K562 (cell line): ENCODE results near the gene ITGB2. TPM values are rescaled to one million over a fixed set of nuclear protein-coding genes. Genes with fewer than 3 reads are reported as not detected.

Experiments
- BRCA1 ChIP-seq, 2 experiments: fragments of 450-650 bp in 1 of 2; sonication (generic) in 1 of 2; formaldehyde crosslinking in 1 of 2; IDR thresholded peaks; 2 replicates each; pipeline versions ENCODE4 v1.5.0 to v1.6.1; 2017 to 2020; ENCODE audit warnings: mild to moderate bottlenecking in 1 of 2, missing genetic modification reagents in 1 of 2
- CREM ChIP-seq: IDR thresholded peaks from 2 replicates; pipeline ENCODE4 v1.6.1; 2014; ENCODE audit warnings: antibody characterized with exemption, low read depth
- DACH1 ChIP-seq: fragments of 450-650 bp; IDR thresholded peaks from 2 replicates; pipeline ENCODE4 v1.6.1; 2018; ENCODE audit not compliant: partially characterized antibody
- DPF2 ChIP-seq: fragments of 450-650 bp; IDR thresholded peaks from 2 replicates; pipeline ENCODE4 v1.6.1; 2016
- ETS1 ChIP-seq: conservative IDR thresholded peaks from 2 replicates; pipeline ENCODE4 v1.6.1; 2011; ENCODE audit warnings: low read depth, mild to moderate bottlenecking, low read length; ENCODE audit not compliant: control insufficient read depth
- GABPB2 ChIP-seq: fragments of 250-450 bp; sonication (Bioruptor Pico); conservative IDR thresholded peaks from 2 replicates; pipeline ENCODE4 v1.5.1; 2021; ENCODE audit warnings: mild to moderate bottlenecking
- JUN ChIP-seq, 2 experiments: sonication (generic) in 1 of 2; formaldehyde crosslinking in 1 of 2; IDR thresholded peaks; 2 replicates each; pipeline versions ENCODE4 v1.6.1 to v1.8.0; 2012 to 2022; ENCODE audit warnings: borderline replicate concordance in 2 of 2, mild to moderate bottlenecking in 2 of 2, improper control_type of control experiment in 1 of 2, low read depth in 1 of 2, low read length in 1 of 2, missing genetic modification reagents in 1 of 2
- MAFK ChIP-seq: IDR thresholded peaks from 2 replicates; pipeline ENCODE4 v1.6.1; 2011; ENCODE audit warnings: low read length, improper control_type of control experiment
- MAZ ChIP-seq, 2 experiments: fragments of 450-650 bp in 1 of 2; sonication (generic) in 1 of 2; formaldehyde crosslinking; IDR thresholded peaks in 1 of 2; conservative IDR thresholded peaks in 1 of 2; 2 replicates each; pipeline versions ENCODE4 v1.4.0 to v1.5.0; 2020; ENCODE audit warnings: mild to moderate bottlenecking in 1 of 2, missing genetic modification reagents in 1 of 2
- NCOA4 ChIP-seq: fragments of 450-650 bp; IDR thresholded peaks from 2 replicates; pipeline ENCODE4 v1.6.1; 2018; ENCODE audit warnings: mild to moderate bottlenecking; ENCODE audit not compliant: partially characterized antibody
- NUFIP1 ChIP-seq: fragments of 450-650 bp; IDR thresholded peaks from 2 replicates; pipeline ENCODE4 v1.6.1; 2018; ENCODE audit not compliant: partially characterized antibody
- PHB ChIP-seq: fragments of 250-450 bp; sonication (Bioruptor Pico); IDR thresholded peaks from 2 replicates; pipeline ENCODE4 v1.5.0; 2021
- POLR3A ChIP-seq: IDR thresholded peaks from 2 replicates; pipeline ENCODE4 v1.6.1; 2011; ENCODE audit warnings: borderline replicate concordance, mild to moderate bottlenecking, moderate library complexity; ENCODE audit not compliant: insufficient read length, insufficient read depth; ENCODE audit errors: extremely low read depth
- RBM39 ChIP-seq: fragments of 200-400 bp; formaldehyde crosslinking; optimal IDR thresholded peaks from 2 replicates; pipeline ENCODE3; 2018; ENCODE audit warnings: low read depth, low read length
- SMARCA5 ChIP-seq: fragments of 450-650 bp; IDR thresholded peaks from 2 replicates; pipeline ENCODE4 v1.6.1; 2016
- SMARCC2 ChIP-seq: fragments of 450-650 bp; IDR thresholded peaks from 2 replicates; pipeline ENCODE4 v1.6.1; 2017; ENCODE audit warnings: antibody characterized with exemption, moderate library complexity, mild to moderate bottlenecking, low read depth
- TAF9B ChIP-seq: fragments of 450-650 bp; IDR thresholded peaks from 2 replicates; pipeline ENCODE4 v1.6.1; 2018; ENCODE audit warnings: mild to moderate bottlenecking; ENCODE audit not compliant: partially characterized antibody
- XRCC5 ChIP-seq: fragments of 200-400 bp; formaldehyde crosslinking; IDR thresholded peaks from 2 replicates; pipeline ENCODE4 v1.6.1; 2017; ENCODE audit warnings: low read depth, mild to moderate bottlenecking, low read length
- ZBTB7A ChIP-seq: IDR thresholded peaks from 2 replicates; pipeline ENCODE4 v1.6.1; 2011; ENCODE audit warnings: low read depth, mild to moderate bottlenecking, low read length, moderate library complexity, borderline replicate concordance; ENCODE audit not compliant: control insufficient read depth
- ZKSCAN3 ChIP-seq: fragments of 250-450 bp; sonication (Bioruptor Pico); IDR thresholded peaks from 2 replicates; pipeline ENCODE4 v1.4.0; 2020
- ZNF174 ChIP-seq: fragments of 250-450 bp; sonication (Bioruptor Pico); IDR thresholded peaks from 2 replicates; pipeline ENCODE4 v1.4.0; 2020; ENCODE audit warnings: mild to moderate bottlenecking
- polyA plus RNA-seq, 8 experiments: library from polyadenylated mRNA; depleted of rRNA in 4 of 8; stranded (reverse) in 5 of 8; unstranded in 3 of 8; fragments of >200 nt; fragmentation: Nextera tagmentation in 2 of 8; fragmentation: Illumina TruSeq in 1 of 8; extraction: Ambion mirVana in 2 of 8; extraction: Trizol in 1 of 8; gene quantifications; 2 replicates each; pipeline versions ENCODE4 v1.2.1 to v1.2.3, GENCODE V29; 2011 to 2014; ENCODE audit warnings: inconsistent platforms in 1 of 8, missing spikeins in 1 of 8
- total RNA-seq, 7 experiments: library from RNA; depleted of rRNA in 6 of 7; stranded (reverse); fragments of >200 nt in 6 of 7; fragmentation: Illumina TruSeq in 2 of 7; extraction: Trizol in 2 of 7; gene quantifications; 2 replicates each; pipeline versions ENCODE4 v1.2.1 to v1.2.3, GENCODE V29; 2011 to 2021; ENCODE audit warnings: low replicate concordance in 1 of 7
- TF ChIP-seq, protein P1 (sequence below): sonication (generic); formaldehyde crosslinking; IDR thresholded peaks from 2 replicates; pipeline ENCODE4 v1.8.0; 2022; ENCODE audit warnings: mild to moderate bottlenecking, missing genetic modification reagents
- TF ChIP-seq, protein P2 (sequence below): fragments of 450-650 bp; IDR thresholded peaks from 2 replicates; pipeline ENCODE4 v1.6.1; 2014; ENCODE audit warnings: low read depth, mild to moderate bottlenecking, moderate library complexity, borderline replicate concordance
- TF ChIP-seq, protein P3 (sequence below): sonication (generic); formaldehyde crosslinking; IDR thresholded peaks from 2 replicates; pipeline ENCODE4 v1.5.0; 2020; ENCODE audit warnings: missing genetic modification reagents

The ITGB2 gene
- total and polyA plus RNA-seq, 9 of the 15 experiments (the other 6 are each of a cell fraction or from before 2014, with no cell fraction given): 0.07 to 1.3 (median 0.51) TPM; not detected in 2

DNA sequence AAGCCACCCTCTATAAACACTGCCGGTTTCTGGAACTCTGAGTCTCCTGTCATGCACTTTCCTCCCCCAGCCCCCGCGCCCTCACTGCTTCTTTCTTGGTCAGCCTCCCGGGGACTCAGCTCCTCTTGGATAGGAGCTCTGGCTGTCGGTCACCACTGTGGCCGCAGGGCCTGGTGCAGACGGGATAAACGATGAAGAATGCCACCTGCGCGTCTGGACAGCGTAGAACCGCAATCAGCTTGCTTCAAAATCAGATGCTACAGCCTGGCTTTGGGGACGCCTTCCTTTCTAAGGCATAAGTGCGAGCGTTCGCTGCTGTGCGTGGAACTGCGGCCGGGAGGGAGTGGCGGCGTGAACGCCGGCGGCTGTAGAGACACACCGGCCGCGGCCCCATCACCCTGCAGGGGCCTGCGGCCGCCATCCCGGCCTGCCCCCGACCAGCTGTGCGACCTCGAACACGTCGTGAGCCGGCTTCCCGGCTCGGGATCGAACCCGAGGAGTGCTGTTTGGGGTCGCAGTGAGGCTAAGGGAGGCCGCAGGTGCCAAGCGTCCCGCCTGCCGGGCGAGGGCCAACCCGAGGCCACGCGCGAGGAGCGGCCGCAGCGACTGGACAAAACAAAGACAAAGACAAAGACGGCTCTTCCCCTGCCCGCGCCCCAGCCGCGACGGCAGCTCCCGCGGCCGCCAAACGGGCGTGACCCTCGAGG is 47.9 kb downstream of the ITGB2 start (continued):
- TF ChIP-seq, protein P1, sequence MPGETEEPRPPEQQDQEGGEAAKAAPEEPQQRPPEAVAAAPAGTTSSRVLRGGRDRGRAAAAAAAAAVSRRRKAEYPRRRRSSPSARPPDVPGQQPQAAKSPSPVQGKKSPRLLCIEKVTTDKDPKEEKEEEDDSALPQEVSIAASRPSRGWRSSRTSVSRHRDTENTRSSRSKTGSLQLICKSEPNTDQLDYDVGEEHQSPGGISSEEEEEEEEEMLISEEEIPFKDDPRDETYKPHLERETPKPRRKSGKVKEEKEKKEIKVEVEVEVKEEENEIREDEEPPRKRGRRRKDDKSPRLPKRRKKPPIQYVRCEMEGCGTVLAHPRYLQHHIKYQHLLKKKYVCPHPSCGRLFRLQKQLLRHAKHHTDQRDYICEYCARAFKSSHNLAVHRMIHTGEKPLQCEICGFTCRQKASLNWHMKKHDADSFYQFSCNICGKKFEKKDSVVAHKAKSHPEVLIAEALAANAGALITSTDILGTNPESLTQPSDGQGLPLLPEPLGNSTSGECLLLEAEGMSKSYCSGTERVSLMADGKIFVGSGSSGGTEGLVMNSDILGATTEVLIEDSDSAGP: no peak
- no peak for TF ChIP-seq XRCC5
- no peak for TF ChIP-seq ZKSCAN3 (CRISPR knock-in tag)
- 0 out of 2 replicates have a peak, but pooled peaks have one; percentile 36 for TF ChIP-seq ETS1
- TF ChIP-seq NUFIP1: no peak
- TF ChIP-seq MAZ (CRISPR knock-in tag; conservative IDR thresholded peaks at IDR 0.05 in 1 of 2, IDR thresholded peaks at IDR 0.05 in 1 of 2): peak in 1 of 2 experiments; percentile 47; a peak in 2 of 4 replicates
- no peak for TF ChIP-seq BRCA1 (IDR thresholded peaks at IDR 0.05)
- peak; percentile 96; the same call in 1 of the 2 replicates for TF ChIP-seq BRCA1 (CRISPR knock-in tag; IDR thresholded peaks at IDR 0.05)
- no peak for TF ChIP-seq DPF2
- no peak for TF ChIP-seq SMARCA5
- no peak for TF ChIP-seq GABPB2 (CRISPR knock-in tag)
- TF ChIP-seq CREM: no peak
- TF ChIP-seq, protein P2, sequence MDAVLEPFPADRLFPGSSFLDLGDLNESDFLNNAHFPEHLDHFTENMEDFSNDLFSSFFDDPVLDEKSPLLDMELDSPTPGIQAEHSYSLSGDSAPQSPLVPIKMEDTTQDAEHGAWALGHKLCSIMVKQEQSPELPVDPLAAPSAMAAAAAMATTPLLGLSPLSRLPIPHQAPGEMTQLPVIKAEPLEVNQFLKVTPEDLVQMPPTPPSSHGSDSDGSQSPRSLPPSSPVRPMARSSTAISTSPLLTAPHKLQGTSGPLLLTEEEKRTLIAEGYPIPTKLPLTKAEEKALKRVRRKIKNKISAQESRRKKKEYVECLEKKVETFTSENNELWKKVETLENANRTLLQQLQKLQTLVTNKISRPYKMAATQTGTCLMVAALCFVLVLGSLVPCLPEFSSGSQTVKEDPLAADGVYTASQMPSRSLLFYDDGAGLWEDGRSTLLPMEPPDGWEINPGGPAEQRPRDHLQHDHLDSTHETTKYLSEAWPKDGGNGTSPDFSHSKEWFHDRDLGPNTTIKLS: no peak
- no peak for TF ChIP-seq POLR3A
- no peak for TF ChIP-seq ZNF174
- TF ChIP-seq DACH1: peak; percentile 18
- peak; percentile 75; the same call in 1 of the 2 replicates for TF ChIP-seq PHB
- TF ChIP-seq, protein P3, sequence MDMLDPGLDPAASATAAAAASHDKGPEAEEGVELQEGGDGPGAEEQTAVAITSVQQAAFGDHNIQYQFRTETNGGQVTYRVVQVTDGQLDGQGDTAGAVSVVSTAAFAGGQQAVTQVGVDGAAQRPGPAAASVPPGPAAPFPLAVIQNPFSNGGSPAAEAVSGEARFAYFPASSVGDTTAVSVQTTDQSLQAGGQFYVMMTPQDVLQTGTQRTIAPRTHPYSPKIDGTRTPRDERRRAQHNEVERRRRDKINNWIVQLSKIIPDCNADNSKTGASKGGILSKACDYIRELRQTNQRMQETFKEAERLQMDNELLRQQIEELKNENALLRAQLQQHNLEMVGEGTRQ (CRISPR knock-in tag): 0 out of 2 replicates have a peak, but pooled peaks have one; percentile 7
- no peak for TF ChIP-seq ZBTB7A
- TF ChIP-seq RBM39: no peak
- TF ChIP-seq JUN (IDR thresholded peaks at IDR 0.05; ENCODE audit: borderline replicate concordance, low read depth, low read length): no peak
- TF ChIP-seq JUN (CRISPR knock-in tag; IDR thresholded peaks at IDR 0.05; ENCODE audit: borderline replicate concordance): no peak
- TF ChIP-seq SMARCC2: no peak
- TF ChIP-seq TAF9B: no peak
- no peak for TF ChIP-seq NCOA4
- TF ChIP-seq MAFK: no peak
